Brain pericyte (primary cell): ENCODE data around the gene ABCA2.

Source experiments
- DNase-seq: peaks from one replicate; pipeline ENCODE4 v3.0.0-alpha.2; 2012; ENCODE audit warnings: low read depth, low spot score

The ABCA2 gene, protein sequence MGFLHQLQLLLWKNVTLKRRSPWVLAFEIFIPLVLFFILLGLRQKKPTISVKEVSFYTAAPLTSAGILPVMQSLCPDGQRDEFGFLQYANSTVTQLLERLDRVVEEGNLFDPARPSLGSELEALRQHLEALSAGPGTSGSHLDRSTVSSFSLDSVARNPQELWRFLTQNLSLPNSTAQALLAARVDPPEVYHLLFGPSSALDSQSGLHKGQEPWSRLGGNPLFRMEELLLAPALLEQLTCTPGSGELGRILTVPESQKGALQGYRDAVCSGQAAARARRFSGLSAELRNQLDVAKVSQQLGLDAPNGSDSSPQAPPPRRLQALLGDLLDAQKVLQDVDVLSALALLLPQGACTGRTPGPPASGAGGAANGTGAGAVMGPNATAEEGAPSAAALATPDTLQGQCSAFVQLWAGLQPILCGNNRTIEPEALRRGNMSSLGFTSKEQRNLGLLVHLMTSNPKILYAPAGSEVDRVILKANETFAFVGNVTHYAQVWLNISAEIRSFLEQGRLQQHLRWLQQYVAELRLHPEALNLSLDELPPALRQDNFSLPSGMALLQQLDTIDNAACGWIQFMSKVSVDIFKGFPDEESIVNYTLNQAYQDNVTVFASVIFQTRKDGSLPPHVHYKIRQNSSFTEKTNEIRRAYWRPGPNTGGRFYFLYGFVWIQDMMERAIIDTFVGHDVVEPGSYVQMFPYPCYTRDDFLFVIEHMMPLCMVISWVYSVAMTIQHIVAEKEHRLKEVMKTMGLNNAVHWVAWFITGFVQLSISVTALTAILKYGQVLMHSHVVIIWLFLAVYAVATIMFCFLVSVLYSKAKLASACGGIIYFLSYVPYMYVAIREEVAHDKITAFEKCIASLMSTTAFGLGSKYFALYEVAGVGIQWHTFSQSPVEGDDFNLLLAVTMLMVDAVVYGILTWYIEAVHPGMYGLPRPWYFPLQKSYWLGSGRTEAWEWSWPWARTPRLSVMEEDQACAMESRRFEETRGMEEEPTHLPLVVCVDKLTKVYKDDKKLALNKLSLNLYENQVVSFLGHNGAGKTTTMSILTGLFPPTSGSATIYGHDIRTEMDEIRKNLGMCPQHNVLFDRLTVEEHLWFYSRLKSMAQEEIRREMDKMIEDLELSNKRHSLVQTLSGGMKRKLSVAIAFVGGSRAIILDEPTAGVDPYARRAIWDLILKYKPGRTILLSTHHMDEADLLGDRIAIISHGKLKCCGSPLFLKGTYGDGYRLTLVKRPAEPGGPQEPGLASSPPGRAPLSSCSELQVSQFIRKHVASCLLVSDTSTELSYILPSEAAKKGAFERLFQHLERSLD (N-terminal part only)

DNA sequence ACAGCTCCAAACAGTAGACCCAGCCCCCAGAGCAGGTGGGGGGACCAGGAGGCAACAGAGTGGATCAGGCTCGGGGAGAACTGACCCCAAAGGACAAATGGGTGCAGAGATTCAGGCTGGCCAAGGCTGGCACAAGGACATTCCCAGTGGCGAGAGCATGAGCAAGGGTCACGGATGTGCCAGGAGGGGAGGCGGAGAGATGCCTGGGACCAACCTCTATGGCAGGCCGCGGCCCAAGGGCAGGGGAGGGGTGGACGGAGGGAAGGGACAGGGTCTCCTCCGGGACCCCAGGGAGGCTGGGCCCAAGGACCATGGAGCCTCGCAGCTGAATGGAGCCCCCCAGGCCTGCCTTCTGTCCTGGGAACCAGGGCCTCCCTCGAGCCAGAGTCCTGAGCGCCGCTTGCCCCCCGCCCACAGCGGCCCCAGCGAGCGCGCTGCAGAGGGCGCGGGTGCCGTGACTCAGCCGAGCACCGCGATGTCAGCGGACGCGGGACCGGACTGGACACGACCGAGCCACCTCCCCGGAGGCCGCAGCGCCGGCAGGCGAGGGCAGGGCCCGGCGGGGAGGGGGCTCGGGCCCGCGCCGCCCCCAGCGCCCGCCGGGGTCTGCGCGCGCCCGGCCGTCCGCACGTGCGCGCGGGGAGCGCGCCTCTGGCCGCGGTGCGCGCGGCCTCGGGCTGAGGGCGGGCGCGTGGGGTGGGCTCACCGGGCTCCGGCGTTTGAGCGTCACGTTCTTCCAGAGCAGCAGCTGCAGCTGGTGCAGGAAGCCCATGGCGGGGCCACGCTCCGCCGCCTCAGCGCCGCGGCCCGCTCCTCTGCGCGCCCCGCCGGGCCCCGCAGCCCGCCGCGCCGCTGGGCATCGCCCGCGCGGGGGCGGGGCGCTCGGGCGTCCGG, at the start of gene ABCA2:
Gene ABCA2 (minus strand): TSS at position 869 of the 894 bp plus-strand sequence. CDS start 97 bp downstream, at position 772.
- DNase-seq, result no peak

DNA sequence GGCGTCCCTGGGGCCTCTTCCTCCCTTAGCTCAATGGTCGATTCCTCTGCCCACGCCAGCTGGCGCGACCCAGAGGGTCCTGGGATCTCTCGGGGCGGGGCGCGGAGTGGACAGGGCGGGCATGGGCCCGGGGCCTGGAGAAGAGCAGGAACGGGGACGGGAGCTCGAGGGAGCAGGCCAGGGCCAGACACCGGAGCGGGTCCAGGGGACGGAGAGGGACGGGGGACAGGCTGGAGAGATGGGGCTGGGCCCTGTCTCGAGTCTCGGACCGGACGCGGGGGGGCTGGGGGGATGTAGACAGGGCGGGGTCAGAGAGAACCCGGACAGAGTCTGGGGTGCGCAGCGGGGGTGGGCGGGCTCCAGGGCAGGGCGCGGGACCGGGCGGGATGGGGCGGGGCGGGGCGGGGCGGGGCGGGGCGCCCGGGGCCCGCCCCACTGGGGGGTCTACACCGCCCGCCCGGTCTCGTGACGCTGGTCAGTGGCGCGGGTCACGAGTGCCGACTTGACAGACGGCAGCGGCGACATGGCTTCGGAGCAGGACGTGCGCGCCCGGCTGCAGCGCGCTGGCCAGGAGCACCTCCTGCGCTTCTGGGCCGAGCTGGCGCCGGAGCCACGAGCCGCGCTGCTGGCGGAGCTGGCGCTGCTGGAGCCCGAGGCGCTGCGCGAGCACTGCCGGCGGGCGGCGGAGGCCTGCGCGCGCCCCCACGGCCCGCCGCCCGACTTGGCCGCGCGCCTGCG, 49.1 kb upstream of the ABCA2 start, which contains the start of gene UAP1L1:
Gene UAP1L1 (plus strand): TSS at position 508 of the 738 bp plus-strand sequence. CDS start 16 bp downstream, at position 524.
- DNase-seq, result no peak

DNA sequence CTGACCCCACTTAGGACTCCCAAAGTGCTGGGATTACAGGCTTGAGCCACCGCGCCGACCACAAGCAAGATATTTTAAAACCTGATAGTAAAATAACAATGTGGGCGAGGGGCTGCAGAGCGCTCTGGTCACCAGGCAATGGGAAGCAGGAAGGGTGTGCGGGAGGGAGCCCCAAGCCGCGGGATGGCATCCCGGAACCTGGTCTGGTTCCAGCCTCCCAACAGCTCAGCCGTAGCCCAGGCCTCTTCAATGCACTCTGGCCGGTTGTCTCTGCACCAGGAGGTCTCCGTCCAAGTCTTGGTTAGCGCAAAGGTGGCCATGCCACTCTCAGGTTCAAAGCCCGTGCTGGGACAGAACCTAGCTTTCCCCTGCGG, 48.6 kb upstream of the ABCA2 start:
- DNase-seq, result no peak

DNA sequence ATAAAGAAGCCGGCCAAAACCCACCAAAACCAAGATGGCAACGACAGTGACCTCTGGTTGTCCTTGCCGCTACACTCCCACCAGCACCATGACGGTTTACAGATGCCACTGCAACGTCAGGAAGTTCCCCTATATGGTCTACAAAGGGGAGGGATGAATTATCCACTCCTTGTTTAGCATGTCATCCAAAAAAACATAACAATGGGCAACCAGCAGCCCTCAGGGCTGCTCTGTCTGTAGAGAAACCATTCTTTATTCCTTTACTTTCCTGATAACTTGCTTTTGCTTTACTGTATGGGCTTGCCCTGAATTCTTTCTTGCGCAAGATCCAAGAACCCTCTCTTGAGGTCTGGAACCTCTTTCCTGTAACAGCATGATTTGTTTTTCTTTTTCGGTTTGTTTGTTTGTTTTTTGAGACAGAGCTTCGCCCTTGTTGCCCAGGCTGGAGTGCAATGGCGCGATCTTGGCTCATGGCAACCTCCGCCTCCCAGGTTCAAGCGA, 47.3 kb upstream of the ABCA2 start:
- DNase-seq, result no peak

DNA sequence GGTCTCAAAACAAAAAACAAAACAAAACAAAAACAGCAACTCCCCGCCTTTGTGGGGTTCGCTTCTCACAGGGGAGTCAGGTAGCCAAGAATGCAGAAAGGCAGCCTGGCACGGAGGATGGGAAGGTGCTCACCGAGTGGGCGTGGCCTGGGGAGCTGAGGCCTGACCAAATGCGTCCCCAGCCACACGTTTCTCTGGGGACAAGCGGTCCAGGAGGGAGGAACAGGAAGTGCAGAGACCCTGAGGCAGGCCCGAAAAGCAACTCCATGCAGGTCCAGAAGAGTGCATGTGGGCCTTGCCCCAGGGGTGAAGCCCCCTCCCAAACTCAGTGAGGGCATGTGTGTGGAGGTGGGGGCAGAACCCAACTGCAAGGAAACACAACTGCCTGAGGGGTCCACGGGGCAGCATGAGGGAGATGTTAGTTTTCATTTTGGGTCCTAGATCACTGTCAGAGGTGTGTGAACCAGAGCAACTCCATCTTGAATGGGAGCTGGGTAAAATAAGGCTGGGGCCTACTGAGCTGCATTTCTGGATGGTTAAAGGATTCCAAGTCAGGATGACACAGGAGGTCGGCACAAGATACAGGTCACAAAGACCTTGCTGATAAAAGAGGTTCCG, 46.7 kb upstream of the ABCA2 start:
- no peak for DNase-seq

DNA sequence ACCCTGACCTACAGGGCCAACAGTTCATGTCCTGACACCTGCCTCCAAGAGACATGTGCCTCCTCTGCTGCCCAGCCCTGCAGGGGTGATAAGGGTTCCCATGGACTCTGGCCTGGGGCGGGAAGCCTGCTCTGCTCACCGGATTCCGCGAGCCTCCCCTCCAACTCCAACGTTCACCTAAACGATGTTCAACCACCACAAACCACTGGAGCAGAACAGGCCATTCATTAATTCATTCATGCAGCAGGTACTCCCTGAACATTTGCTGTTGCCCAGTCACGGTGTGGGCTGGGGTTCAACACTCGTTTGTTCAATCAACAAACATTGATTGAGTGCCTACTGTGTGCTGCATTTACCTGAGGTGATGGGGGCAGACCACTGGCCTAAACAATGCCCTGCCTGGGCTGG, 46.0 kb upstream of the ABCA2 start:
- DNase-seq, result no peak

DNA sequence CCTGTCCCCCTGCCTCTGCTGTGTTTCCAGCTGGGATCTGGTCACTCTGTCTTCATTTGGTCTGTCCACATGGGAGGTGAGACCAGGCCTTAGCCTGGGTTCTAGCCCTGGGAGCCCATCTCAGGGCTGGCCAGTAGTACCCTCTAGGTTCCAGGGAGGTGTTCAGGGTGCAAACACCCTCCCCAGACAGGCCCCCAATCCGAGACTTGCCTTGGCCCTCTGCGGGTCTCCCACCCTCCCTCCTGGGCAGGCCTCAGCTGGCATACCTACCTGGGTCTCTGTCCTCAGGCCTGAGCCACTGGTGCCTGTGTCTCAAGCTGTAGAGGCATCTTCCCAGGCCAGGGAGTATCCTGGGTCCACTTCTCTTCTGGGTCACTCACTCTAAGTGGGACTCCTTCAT, 43.2 kb upstream of the ABCA2 start:
- DNase-seq, result no peak

DNA sequence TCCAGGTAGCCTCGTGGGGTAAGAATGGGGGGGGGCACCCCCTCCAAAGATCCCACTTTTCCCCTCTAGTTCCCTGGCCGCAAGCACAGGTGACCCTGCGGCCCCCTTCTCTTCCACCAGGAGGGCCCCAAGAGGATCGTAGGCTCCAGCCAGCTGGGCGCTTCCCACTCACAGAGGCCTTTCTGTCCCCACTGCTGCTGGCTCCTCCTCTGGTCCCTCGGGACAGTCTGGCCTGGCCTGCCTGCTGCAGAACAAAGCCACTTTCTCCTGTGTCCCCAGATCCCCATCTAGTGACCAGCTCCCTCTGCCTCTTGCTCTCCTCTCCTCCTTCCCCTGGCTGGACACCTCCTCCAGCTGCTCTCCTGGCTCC, 42.9 kb upstream of the ABCA2 start:
- no peak for DNase-seq

DNA sequence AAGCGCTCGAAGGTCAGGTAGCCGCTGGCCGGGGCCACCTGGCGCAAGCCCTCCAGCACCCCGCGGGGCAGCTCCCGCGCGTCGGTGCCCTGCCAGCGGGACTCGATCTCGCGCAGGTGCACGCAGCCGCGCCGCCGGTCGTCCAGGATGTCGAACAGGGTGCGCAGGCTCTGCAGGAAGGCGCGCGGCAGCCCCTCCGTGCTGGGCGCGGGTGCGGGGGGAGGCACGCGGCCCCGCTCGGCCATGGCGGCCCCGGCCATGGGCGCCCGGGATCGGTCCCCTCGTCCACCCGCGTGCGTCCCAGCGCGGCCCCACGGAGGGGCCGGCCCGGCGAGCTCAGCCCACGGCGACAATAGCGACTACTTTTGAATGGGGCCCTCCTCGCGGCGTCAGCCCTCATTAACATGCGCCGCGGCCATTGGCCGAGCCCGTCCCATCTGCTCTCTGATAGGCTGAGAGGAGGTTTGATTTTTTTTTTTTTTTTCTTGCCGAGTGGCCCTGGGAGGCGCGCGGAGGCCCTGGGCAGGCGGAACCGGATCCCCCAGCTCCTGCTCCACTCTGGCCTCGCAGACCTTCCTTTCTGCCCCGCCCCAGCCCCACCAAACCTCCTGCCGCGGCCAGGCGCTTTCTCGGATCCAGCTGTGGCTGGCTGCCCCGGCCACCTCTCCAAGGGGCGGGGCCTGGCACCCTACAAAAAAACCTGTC, 42.3 kb upstream of the ABCA2 start, which contains the start of gene SAPCD2:
Gene SAPCD2 (minus strand): TSS at position 357 of the 705 bp plus-strand sequence. CDS start 97 bp downstream, at position 260.
- DNase-seq, result no peak

DNA sequence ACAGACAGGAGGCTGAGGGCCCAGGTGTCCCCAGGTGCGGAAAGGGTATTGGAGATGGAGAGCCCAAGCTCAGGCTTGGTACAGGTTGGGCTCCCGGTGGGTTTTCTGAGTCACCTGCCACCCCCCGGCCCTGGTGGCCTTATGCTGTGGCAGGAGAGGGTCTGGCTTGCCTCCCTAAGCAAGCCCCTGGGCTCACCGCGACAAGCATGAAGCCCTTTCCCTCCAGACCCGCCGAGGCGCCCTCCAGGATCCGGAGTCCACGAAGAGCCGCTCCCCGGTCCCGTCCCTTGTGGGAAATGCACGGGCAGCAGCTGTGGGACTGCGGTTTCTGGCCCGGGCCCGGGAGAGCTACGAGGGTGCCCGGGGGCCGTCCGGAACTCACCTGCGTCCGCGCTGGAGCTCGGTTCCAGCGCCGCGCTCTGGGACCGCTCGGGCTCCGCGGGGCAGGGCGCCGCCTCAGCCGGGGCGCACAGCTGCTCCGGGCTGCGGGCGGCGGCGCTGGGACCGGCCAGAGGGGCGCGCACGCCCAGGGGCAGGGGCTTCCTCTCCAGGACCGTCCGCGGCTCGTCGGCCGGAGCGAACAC, 41.6 kb upstream of the ABCA2 start:
- no peak for DNase-seq

DNA sequence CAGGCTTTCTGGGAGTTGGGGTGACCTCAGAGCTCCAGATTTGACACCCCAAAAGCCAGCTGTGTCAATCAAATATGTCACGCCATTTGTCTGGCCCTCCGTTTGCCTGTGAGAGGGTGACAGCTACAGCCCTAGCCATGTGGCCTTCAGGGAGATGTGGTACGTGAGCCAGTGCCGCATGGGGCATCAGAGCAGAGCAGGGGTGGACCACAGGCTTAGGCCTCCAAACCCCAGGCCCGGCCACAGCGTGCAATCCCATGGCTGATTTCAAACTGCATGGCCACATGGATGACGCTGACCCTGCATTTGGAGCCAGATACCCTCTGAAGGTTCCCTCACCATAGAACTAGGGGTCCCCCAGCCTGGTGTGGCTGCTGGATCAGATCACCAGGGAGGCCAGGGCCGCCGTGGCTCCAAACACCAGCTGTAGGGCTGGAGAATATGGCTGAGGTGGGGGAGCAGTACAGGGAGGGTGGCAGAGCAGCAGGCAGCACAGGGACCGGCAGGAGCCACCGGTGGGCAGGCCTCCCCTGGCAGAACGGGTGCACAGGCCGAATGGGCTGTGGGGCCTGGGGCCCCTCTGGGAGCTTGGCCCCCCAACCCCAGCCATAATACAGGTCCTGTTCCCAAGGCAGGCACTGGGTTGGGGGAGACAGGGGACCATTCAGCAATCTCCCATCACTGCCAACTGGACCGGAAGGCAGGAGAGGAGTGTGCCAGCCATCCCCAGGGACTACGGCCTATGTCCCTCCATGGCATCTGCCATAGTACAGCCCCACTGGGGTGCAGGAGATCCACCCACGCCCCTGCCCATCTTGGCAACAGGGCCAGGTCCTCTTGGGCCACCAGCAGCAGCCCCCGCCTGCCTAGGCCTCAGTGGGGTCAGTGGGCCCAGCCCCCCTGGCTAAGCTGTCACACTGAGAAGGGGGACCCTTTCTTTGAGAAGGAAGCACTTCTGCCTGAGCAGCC, 40.8 kb upstream of the ABCA2 start:
- no peak for DNase-seq

DNA sequence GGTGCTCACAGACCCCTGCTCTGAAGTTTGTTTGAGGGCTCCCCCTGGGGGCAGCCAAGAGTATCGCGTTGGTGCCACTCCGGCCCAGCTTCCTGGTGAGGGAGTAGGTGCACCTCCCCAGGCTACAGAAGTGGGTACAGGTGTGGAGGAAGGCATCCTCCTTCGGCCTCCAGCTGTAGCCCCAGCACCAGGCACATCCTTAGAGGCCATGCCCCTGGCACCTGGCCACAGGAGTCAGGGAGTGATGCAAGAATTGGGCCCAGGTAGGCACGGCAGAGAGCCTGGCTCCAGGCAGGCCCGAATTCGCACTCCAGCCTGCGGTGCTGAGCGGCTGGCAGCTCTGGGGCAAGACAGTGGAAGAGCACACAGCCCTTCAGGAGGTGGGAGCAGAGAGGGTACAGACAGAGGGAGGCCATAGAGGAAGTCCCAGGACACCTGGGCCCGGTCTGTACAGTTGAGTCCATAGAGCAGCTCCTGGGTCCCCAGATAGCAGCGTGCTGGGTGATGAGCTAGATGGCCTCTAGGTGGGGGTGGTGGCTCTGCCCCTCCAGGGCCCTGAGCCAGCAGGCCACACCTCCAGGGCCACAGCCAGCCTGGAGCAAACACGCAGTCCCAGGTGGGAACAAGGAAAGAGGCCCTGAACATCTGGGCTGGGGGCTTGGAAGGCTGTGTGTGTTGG, 40.0 kb upstream of the ABCA2 start:
- no peak for DNase-seq

DNA sequence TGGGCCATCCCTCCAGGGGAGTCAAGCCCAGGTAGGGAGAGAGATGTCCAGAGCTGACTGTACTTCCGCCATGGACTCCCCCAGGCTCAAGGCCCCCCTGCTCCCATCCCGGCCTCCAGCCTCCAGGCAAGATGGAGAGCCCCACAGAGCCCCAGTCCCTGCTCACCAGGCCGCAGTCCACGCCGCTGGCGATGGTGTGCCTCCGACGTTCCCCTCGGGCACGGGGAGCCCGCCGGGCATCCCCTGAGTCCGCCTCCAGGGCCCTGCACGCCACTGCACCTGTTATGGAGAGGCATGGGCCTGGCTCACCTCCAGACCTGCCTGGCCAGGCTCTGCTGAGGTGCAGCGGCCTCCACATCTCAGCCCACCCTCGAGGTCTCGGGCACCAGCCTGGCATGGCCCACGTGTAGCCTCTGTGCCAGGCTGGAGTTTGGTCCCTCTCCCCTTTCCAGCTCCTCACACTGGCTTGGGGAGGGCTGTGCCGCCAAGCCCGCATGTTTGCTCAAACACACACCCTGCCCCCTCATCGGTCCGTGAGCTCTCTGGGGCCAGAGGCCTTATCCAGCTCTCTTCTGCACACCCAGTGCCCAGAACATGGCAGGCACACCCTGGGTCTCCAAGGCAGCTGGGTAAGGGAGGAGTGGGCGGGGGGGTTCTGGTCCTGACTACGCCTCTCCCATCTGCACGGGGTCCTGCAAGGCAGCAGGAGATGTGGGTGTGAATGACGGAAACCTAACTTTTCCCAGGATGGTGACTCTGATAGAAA, 38.2 kb upstream of the ABCA2 start:
- DNase-seq, result no peak

DNA sequence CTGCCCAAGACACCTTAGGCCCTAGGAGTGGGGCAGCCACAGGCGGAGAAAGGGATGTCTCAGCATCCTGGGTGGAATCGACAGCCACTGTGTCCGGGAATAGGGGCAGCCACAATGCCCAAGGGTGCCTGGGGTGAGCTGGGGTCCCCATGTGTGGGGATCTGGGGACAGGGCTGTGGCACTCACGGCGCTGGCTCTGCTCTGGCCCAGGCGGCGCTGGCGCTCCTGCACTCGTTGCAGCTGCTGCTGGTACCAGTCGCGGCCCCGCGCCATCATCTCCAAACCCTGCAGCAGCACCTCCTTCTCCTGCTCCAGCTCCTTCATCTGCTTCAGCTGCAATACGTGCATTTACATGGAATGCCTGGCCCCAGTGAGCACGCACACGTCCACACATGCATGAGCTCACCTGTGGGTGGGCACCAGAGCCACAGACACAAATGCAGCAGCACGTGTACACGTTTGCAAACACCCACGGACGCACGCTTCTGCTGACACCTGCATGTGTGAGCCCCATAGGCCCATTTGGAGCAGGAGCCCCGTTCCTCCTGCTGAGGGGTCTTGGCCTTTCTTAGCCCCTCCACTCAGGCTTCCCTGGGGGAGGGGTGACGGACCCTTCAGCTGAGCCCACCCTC, 37.4 kb upstream of the ABCA2 start:
- DNase-seq, result no peak

DNA sequence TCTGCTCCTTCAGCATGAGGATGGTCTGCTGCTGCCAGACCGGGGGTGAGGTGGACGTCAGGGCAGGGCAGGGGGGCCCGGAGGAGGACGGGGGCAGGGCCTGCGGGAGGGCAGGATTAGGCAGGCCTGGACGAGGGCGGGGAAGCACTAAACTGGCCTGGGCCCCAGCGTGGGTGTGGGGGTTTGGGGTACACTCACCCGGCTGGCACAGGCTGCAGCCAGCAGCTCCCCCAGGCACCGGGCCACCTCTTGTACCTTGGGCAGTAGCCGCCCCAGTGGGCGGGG, 36.8 kb upstream of the ABCA2 start:
- no peak for DNase-seq
